Tibial nerve (tissue), 4 donors: ENCODE results near the gene USP35.

Experiments used
- EP300 ChIP-seq, 2 donors: sonication (generic); formaldehyde crosslinking; IDR thresholded peaks; one replicate each; pipeline ENCODE4 v1.6.1; 2017; ENCODE audit warnings: antibody characterized with exemption in 2 of 2, mild to moderate bottlenecking in 1 of 2
- POLR2A ChIP-seq, 2 donors: fragments of 450-650 bp; IDR thresholded peaks; one replicate each; pipeline ENCODE4 v1.6.1; 2017; ENCODE audit warnings: antibody characterized with exemption in 2 of 2, mild to moderate bottlenecking in 2 of 2, moderate library complexity in 2 of 2
- TF ChIP-seq, protein P1 (sequence below), 5 experiments: fragments of 200-600 bp in 3 of 5; fragments of 450-650 bp in 2 of 5; sonication (generic) in 3 of 5; IDR thresholded peaks; one replicate each; pipeline ENCODE4 v1.5.1; 2016 to 2019; ENCODE audit warnings: antibody characterized with exemption in 5 of 5, mild to moderate bottlenecking in 3 of 5, moderate library complexity in 2 of 5

DNA sequence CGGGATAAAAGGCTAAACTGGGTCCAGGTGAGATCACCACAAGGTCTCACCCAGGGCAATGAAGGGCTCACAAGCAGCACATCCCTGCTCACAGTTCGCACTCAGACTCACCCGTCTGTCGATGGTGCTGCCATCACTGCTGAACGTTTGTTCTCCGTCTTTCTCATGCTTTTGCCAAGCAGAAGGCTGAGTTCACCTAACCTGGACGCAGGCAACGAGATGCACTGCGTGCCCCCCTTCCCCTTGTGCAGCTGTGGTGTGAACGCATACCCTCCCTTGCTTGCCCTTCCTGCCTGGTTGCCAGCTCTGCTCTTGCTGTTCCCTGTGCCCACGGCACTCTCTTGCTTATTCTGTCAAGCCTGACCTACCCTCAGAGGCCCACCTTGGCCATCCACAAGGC lies 18.3 kb upstream of the USP35 start:
- TF ChIP-seq, protein P1, sequence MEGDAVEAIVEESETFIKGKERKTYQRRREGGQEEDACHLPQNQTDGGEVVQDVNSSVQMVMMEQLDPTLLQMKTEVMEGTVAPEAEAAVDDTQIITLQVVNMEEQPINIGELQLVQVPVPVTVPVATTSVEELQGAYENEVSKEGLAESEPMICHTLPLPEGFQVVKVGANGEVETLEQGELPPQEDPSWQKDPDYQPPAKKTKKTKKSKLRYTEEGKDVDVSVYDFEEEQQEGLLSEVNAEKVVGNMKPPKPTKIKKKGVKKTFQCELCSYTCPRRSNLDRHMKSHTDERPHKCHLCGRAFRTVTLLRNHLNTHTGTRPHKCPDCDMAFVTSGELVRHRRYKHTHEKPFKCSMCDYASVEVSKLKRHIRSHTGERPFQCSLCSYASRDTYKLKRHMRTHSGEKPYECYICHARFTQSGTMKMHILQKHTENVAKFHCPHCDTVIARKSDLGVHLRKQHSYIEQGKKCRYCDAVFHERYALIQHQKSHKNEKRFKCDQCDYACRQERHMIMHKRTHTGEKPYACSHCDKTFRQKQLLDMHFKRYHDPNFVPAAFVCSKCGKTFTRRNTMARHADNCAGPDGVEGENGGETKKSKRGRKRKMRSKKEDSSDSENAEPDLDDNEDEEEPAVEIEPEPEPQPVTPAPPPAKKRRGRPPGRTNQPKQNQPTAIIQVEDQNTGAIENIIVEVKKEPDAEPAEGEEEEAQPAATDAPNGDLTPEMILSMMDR (IDR thresholded peaks at IDR 0.05), result no peak
- TF ChIP-seq POLR2A (IDR thresholded peaks at IDR 0.05), result no peak
- no peak for TF ChIP-seq EP300 (IDR thresholded peaks at IDR 0.05)
